ENCODE data around the gene OXTR. TPM values are rescaled to one million over a fixed set of nuclear protein-coding genes. Genes with fewer than 3 reads are reported as not detected.

The OXTR gene
- total RNA-seq, 1 experiment from 2014 or later, result 0.03 TPM

GRCh38 chr3:8702560-8702959, 66.9 kb downstream of the OXTR start:
- H3K4me3 ChIP-seq, result no peak overlapping the region
- no peaks in the 10 kb centered on the region for H3K9me3 ChIP-seq
- no peaks in the 10 kb centered on the region for H3K27me3 ChIP-seq
- no peaks in the 10 kb centered on the region for H3K36me3 ChIP-seq
- no peak for DNase-seq

Other genes starting within 250 kb of the OXTR start
- gene SSUH2, start 124.8 kb downstream of the OXTR start, total RNA-seq (2014; rRNA removed; shearing (Covaris generic); ENCODE audit: low replicate concordance), result not detected in 2 replicates
- gene CAV3, start 35.8 kb downstream of the OXTR start, total RNA-seq (2014; rRNA removed; shearing (Covaris generic); ENCODE audit: low replicate concordance), result not detected in 2 replicates
- gene RAD18, start 193.9 kb upstream of the OXTR start, total RNA-seq (2014; rRNA removed; shearing (Covaris generic); ENCODE audit: low replicate concordance), result 8.5 and 11.0 TPM in 2 replicates